AG10803 (cell line): ENCODE measurements around the gene GATAD1.
"Not testable (repeated sequence)": the region's sequence is repeated elsewhere in the genome, so short reads cannot be mapped to it uniquely, and the experiment has no call there.

Experiments
- DNase-seq: peaks from one replicate; pipeline ENCODE4 v3.0.0; 2010; ENCODE audit warnings: low read depth
- H3K4me3 ChIP-seq: 2 replicates; pipeline ENCODE4 v1.5.1; 2011; ENCODE audit warnings: mild to moderate bottlenecking, low read length, control low read depth
- CTCF ChIP-seq: conservative IDR thresholded peaks from 2 replicates; pipeline ENCODE4 v1.5.1; 2011; ENCODE audit warnings: mild to moderate bottlenecking, low read length, control low read depth, inconsistent platforms

GATAD1 gene

GRCh38 chr7:92460109-92460508, 12.8 kb downstream of the GATAD1 start:
- no peak for TF ChIP-seq CTCF
- DNase-seq: no peak
- H3K4me3 ChIP-seq: no peak overlapping the region

GRCh38 chr7:92460510-92460909, 13.2 kb downstream of the GATAD1 start:
- H3K4me3 ChIP-seq: no peak overlapping the region
- TF ChIP-seq CTCF: no peak
- no peak for DNase-seq

DNA sequence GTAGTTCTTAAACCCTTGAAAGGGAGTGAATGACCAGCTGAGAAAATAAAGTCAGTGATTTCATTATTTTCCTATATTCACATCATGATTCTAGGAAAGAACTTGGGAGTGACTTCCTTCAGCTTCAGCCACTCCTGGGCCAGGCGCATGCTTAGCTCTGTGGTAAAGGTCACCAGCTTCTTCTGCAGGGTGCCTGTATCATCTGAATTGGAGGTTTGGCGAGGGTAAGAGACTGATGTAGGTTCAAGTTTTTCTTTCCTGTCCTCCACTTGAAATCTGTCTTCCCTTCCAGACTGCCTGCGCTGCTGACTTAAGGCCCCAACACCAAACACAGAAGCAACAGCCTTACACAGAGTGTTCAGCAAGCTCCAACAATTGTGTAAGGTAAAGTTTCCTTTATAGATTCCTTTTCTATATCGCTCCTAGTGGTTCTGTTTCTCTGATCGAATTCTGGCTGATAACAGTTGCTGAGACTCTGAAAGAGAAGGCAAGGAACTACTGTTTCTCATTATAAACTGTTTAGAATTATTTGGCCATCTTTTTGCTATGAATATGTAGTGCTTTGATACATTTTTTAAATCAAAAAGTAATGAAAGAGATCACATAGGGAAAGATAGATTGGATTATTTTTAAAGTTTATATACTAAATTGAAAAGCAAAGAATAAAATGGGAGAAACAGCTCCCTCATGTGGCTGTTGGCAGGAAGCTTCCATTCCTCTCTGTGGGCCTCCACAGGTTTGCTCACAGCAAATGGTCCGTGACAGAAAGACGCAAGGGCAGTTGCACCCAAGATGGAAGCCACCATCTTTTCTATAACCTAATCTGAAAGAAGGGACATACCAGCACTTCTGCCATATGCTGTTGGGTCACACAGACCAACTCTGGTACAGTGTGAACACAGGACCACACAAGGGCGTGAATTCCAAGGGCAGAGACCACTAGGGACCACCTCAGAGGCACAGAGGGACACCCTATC, 14.0 kb downstream of the GATAD1 start:
- peak; percentile 31 for DNase-seq
- TF ChIP-seq CTCF: peak; percentile 83
- H3K4me3 ChIP-seq: no peak overlapping the region

- no peak overlapping the region for H3K4me3 ChIP-seq
- no peak for DNase-seq
- TF ChIP-seq CTCF: no peak
Measured at GRCh38 chr7:92462560-92462959, 15.3 kb downstream of the GATAD1 start.

DNA sequence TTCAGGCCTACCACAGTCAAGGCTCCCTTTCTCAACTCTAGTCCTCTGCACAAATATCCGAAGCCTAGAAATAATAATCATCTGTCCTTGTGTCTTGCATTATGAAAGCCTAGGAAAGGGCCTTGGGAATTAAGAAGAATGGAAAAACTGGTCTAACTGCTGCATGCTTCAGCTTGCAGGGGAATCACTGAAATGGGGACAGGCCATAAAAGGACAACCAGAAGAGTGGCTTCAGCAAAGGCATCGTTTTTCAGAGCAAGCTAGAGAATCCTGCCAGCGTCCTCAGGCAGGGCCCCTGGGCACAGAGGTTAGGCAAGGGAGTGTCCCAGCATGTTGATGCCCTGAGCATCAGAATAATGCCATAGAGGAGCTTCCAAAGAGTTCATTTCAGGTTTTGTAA, 17.2 kb downstream of the GATAD1 start:
- no peak overlapping the region for H3K4me3 ChIP-seq
- no peak for TF ChIP-seq CTCF
- DNase-seq: no peak

- no peak overlapping the region for H3K4me3 ChIP-seq
- no peak for TF ChIP-seq CTCF
- no peak for DNase-seq
Measured at GRCh38 chr7:92466682-92467081, 19.4 kb downstream of the GATAD1 start.

- DNase-seq, H3K4me3 ChIP-seq: not testable (repeated sequence)
Measured at GRCh38 chr7:92468589-92468988, 21.3 kb downstream of the GATAD1 start.

GRCh38 chr7:92473989-92474388, 26.7 kb downstream of the GATAD1 start:
- H3K4me3 ChIP-seq: not testable (repeated sequence)

GRCh38 chr7:92475261-92475770, 28.0 kb downstream of the GATAD1 start:
- not testable (repeated sequence) for DNase-seq, H3K4me3 ChIP-seq

More at GRCh38 chr7:92473989-92474388, 26.7 kb downstream of the GATAD1 start:
- not testable (repeated sequence) for DNase-seq

DNA sequence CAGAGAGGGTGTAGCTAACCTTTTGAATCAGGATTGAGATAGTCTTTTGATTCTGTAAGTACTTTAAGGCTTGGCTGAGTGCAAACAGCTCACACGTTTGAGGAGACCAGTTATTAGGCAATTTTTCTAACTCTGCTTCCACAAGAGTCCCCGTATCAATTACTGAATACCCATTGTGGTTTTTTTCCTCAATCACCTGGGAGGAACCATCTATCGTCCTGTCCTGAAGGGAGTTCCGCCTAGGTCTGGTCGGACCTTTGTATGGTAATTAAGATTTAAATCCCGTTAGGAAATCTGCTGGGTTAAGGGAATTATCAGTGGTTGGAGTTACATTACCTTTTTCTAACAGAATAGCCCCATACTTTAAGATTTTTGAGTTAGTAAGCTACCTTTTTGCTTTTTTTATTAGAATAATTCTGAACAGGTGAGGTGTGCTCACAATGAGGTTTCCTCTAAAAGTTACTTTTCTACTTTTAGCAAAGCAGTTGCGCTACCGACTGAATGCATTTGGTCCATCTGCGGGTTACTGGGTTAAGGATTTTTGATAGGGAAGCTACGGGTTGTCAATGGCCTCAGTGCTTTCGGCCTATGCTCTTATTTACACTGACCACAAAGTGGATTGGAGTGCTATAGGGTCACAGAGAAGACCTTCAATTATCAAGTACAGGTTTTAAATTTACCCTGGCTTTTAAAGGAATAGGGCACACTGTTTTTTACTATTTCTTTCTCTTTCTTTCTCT, 28.7 kb downstream of the GATAD1 start:
- not testable (repeated sequence) for DNase-seq, H3K4me3 ChIP-seq

- H3K4me3 ChIP-seq: not testable (repeated sequence)
Measured at GRCh38 chr7:92477681-92478080, 30.4 kb downstream of the GATAD1 start, which contains the start of gene ERVW-1. TSS of gene ERVW-1 (minus strand) at chr7:92477946. CDS start at chr7:92470381, 7,565 bp downstream.

More at GRCh38 chr7:92477681-92478080, 30.4 kb downstream of the GATAD1 start, which contains the start of gene ERVW-1:
- DNase-seq: not testable (repeated sequence)
